HG03108 (cell line): ENCODE results near the gene PAQR3.
"Not testable (repeated sequence)": the region's sequence is repeated elsewhere in the genome, so short reads cannot be mapped to it uniquely, and the experiment has no call there.

Experiments used
- ATAC-seq: cut with Tn5 transposase; IDR thresholded peaks from one replicate; pipeline ENCODE4 v1.9.1; 2021; ENCODE audit warnings: moderate library complexity; ENCODE audit not compliant: unreplicated experiment

Gene PAQR3

DNA sequence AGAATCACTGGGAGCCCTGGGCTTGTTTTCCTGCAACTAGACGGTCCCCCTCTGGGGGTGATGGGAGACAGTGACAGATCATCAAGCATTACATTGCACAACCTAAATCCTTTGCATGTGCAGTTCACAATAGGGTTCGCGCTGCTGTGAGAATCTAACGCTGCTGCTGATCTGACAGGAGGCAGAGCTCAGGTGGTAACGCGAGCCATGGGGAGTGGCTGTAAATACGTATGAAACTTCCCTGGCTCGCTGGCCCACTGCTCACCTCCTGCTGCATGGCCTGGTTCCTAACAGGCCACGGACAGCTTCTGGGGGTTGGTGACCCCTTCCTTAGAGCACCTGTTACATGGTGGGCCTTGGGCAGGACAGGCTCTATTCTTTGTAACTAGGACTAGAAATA lies 10.4 kb downstream of the PAQR3 start:
- no peak for ATAC-seq

DNA sequence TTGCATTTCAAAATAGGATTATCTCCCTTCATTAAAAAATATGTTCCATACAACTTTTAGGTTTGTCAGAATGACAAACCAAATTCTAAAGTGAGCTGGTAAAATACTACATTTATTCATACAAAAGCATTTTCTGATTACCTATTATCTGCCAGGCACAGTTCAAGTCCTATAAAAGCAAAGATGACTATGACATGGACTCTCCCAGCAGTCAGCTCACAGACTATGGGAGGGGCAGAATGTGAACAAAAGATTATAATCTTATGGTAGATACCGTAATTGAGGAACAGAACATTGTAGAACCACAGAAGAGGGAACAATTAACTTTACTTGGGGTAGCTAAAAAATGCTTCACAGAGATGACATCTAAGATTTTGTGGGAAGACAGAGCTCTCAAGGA lies 12.4 kb downstream of the PAQR3 start:
- ATAC-seq = no peak

DNA sequence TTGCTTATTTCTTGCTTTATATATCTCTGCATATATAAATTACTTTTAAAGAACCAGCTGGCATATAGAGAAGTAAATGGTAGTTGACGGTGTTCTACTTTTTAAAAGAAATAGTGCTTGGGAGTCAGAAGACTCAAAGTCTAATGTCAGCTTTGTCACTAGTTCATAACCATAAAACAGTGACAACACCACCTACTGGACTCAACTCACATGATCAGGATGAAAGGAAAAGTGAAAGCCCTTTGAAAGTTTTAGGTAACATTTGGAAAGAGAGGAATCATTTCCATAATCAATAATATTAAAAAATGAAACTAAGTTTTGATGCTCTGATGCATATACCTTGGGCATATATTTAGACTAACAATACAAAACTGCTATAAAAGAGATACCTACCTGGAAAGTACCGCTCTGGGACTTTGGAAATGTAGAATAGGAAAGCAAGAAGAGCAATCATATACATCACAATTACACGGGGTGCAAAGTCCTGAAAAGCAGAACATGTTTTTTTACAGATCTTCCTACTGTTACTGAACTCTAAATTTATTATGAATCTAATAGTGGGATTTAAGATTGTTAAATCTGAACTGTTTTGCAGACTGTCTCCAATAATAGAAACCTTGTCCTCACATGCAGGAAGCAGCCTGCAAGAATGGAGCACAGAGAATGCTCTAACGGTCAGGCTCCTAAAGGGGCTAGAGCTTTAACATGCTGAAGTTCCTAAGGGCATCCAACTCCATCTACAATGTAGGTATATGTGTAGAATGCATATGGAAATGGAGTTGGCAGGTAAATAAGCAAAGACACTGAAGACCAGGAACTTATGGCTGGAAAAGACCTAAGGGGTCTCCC lies 15.6 kb downstream of the PAQR3 start:
- ATAC-seq = no peak

DNA sequence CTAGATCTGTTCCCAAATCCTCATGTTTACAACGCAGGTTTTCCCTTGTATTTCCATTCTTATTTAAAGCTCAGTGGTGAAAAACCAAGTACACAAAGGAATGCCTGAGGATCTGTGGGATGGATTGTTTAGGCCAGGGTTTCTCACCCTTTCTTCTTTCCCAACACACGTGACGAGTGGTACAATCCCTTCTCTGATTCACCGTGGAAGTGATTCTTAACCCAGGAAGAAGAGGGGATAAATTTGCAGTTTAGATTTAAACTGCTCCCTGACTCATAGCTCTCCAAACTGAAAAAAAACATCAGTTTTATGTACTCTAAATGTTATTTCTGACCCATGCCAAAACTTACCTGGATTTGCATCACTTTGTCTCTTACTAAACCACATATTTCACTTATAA lies 17.0 kb downstream of the PAQR3 start:
- no peak for ATAC-seq

DNA sequence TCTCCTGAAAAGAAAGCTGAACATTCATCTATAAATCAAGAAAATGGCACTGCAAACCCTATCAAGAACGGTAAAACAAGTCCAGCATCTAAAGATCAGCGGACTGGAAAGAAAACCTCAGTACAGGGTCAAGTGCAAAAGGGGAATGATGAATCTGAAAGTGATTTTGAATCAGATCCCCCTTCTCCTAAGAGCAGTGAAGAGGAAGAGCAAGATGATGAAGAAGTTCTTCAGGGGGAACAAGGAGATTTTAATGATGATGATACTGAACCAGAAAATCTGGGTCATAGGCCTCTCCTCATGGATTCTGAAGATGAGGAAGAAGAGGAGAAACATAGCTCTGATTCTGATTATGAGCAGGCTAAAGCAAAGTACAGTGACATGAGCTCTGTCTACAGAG lies 28.6 kb downstream of the PAQR3 start:
- no peak for ATAC-seq

DNA sequence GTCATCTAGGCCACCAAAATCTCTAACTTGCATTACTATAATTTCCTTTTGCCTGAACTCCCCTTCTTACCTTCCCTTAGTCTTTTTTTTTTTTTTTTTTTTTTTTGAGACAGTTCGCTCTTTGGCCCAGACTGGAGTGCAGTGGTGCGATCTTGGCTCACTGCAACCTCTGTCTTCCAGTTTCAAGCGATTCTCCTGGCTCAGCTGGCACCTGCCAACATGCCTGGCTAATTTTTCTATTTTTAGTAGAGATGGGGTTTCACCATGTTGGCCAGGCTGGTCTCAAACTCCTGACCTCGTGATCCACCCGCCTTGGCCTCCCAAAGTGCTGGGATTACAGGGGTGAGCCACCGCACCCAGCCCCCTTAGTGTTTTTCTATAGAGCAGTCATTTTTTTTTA lies 30.3 kb downstream of the PAQR3 start:
- not testable (repeated sequence) for ATAC-seq

DNA sequence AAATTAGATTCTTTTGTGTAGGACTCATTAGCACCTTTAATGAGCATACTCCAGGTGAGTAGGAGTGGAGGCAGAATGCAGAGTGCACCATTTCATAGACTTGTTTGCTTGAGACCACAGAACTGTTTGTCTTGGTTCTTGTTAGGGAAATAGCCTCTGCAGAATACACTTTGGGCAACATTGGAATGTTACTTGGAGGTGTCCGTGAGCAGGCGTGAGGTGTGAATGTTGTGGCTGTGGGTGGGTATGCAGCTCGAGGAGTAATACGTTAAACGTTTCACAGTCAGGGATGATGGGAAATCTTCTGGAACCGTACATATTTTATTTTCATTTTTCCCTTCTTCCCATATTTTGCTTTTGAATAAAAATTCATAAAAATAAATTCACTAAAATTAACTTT lies 31.6 kb downstream of the PAQR3 start:
- no peak for ATAC-seq

DNA sequence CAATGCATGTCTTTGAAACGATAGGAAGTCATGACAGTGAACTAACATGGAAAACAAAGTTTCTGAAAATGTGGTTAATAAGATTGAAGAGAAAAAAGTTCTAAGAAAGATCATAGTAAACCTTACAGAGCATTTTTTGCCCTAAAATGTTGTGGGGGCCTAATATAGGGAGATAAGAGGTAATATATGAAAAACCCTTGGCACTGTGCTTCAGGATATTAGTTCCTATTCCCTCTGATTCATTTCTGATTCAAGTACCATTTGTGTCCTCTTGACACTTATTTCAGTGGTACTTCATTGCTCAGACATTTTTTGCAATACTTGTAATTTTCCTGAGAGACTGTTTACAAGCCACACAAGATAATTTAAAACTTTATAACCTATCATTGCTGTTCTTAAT lies 35.1 kb downstream of the PAQR3 start:
- ATAC-seq = no peak

DNA sequence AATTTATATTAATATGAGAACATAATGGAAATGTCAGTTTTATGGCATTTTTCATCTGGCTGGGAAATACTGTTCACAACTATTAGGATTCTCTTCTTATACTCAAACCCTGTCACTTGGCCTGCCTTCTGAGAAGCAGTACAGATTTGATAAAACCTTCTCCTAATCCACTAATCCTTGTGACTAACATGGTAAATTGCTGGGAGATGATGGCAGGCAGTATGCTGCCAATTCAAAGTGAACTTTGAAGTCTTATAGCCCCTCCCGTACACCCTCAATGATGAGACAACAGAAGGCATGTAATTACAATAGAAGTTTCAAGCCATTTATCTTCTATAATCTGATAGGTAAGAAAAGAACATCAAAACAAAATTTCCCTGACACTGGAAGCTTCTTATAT lies 36.9 kb downstream of the PAQR3 start:
- no peak for ATAC-seq

DNA sequence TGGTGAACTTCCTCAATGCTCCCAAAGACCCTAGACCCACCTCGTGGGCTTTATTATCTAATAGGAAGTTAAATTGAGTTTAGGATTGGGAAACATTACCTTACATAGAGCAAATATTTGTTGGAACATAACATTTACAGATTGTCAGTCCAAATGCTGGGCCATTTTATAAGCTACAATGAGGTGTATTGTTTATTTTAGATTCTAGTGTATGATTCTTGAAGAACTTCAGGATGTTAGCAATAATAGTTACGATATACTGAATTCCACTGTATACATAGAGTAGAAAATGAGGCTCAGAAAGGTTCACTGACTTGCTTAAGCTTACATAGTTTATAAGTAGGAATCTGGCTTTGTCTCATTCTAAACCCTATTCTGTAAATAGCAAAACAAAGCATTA lies 37.4 kb downstream of the PAQR3 start:
- ATAC-seq = no peak

DNA sequence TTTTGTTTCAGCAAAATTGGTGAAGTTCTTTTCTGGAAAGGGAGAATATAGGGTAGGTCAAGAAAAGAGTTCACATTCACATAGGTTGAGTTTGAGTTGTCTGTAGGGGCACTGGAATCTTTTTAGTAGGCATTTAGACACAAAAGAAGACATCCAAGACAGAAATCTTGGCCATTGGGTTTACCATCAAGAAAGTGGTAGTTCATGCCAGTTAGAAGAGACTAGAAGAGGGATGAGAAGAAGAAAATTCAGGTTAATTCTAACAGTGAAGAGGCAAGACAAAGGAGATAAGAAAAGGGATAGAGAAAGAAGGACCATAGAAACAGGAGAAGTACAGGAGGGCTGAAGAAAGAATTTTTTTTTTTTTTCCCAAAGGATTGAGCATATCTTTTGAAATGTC lies 39.9 kb downstream of the PAQR3 start:
- ATAC-seq = no peak

DNA sequence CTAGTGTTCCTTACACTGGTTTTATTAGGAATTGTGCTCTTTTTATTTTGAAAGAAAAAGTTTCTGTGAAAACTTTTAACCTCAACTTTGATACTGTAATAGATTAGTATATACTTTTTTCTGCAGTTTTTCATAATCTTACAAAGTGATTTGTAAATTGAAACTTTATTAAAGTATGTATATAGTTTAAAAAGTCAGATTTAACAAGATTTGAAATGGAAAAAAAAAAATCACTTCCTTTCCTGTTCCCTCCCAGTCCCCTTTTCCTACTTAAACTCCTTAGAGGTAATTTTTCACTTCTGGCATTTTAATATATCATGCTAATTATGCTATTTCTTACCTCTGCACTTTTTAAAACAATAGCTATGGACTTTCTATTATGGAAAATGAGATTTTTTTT lies 49.3 kb downstream of the PAQR3 start:
- ATAC-seq = no peak

DNA sequence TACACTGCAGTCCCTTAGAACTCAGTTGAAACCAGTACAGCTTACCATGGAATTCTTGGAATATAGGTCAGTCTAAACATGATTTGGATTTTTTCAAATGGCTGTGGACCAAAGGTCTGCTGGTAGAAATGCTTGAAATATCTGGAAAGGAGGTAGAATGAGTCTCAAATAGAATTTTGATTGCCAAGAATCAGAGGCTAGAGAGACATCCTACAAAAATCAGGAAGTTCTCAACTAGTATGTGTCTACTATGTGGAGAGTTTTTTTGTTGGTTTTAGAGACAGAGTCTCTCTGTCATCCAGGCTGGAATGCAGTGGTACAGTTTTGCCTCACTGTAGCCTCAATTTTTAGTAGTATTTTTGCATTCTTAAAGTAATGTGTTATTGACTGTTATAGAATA lies 53.6 kb downstream of the PAQR3 start:
- no peak for ATAC-seq

DNA sequence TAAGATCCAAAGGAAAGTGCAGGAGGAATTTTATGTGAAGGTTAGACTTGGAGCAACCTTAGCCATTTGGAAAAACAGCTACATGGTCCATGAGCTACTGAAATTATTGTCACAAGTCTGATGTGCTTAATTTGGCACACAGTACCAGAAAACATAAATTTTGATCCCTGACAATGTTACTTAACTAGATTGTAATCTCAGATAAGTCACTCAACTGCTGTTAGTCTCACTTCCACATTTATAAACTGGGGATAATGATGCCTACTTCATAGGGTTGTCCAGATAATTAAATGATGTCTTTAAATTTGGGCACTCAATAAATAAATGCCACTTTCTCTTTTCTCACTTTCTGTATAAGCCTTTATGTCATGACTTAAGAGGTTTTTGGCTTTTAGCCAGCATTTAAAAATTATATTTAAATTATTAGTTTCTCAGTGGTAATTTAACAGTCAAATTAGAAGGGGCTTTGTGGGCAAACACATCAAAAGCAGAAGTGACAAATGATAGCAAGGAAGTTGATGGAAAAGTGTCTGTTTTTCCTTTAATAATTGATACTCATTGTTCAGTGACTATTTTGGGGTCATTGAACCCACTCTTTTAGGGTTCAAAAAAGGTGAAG lies 58.3 kb downstream of the PAQR3 start:
- no peak for ATAC-seq

DNA sequence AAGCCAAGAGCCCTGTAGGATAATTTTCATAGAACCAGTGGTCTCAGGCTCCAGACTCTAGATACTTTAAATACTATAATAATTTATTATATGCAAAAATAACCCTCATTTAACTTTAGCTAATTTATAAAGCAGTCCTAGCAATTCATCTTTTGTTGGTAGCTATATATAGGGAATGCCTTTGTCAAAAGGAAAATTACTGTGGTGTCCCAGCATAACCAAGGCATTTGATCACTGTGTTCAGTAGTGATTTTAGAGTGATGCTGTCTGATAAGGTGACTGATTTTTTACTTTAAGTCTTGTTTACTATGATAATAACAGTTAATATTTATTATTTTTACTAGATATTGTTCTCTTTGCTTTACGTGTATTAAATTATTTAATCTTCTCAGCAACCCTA lies 61.2 kb downstream of the PAQR3 start:
- ATAC-seq = no peak

DNA sequence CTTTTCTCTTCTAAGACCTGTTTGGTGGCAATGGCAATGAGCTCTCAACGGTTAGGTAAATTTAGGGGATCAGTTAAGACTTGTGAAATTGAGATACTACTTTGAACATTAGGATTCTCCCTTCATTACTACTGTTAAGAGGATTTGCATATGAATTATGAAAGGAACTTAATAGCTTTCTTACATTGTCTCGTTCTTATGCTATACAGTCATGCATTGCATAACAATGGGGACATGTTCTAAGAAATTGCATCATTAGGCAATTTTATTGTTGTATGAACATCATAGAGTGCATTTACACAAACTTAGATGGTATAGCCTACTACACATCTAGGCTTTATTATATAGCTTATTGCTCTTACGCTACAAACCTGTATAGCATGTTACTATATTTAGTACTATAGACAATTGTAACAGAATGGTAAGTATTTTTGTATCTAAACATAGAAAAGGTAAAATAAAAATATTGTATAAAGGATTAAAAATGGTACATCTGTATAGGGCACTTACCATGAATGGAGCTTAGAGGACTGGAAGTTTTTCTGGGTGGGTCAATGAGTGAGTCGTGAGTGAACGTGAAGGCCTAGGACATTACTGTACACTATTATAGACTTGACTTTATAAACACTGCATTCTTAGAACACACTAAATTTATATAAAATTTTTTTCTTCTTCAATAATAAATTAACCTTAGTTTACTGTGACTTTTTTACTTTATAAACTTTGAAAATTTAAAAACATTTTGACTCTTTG lies 62.5 kb downstream of the PAQR3 start:
- no peak for ATAC-seq

DNA sequence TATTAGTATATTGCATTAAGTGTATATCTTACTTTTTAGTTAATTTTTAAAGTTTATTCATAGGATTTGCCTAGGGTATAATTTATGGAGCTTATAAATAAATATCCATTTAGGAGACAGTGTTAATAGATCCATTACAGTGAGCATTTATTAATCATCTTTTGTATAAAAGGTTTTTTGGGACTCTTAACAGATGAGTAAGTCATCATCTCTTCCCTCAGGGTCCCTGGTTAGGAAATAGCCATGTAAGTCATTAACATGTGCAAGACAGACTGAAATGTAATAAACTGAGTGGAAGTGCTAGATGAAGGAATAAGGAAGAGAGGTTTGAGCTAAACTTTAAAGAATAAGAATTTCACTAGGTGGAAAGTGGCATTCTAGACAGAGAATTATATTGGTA lies 69.2 kb downstream of the PAQR3 start:
- no peak for ATAC-seq

DNA sequence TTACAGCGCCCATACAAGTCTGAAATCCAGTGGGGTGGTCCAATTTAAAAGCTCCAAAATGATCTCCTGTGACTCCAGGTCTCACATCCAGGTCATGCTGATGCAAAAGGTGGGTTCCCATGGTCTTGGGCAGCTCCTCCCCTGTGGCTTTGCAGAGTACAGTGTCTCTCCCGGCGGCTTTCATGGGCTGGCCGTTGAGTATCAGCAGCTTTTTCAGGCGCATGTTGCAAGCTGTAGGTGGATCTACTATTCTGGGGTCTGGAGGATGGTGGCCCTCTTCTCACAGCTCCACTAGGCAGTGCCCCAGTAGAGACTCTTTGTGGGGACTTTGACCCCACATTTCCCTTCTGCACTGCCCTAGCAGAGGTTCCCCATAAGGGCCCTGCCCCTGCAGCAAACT lies 70.5 kb downstream of the PAQR3 start:
- not testable (repeated sequence) for ATAC-seq

DNA sequence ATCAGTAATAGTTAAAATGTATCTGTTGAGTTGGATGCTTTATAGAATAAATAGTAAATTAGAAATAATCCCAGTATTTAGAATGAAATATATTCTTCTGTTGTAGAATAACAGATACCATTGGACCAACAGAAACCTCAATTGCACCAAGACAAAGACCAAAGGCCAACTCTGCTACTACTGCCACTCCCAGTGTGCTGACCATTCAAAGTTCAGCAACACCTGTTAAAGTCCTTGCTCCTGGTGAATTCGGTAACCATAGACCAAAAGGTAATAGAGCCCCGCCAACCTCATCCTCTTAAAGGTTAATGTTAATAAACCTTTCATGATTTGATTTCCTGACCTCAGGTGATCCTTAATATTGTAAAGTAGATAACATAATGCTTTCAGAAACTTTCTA lies 73.8 kb downstream of the PAQR3 start:
- ATAC-seq = no peak

DNA sequence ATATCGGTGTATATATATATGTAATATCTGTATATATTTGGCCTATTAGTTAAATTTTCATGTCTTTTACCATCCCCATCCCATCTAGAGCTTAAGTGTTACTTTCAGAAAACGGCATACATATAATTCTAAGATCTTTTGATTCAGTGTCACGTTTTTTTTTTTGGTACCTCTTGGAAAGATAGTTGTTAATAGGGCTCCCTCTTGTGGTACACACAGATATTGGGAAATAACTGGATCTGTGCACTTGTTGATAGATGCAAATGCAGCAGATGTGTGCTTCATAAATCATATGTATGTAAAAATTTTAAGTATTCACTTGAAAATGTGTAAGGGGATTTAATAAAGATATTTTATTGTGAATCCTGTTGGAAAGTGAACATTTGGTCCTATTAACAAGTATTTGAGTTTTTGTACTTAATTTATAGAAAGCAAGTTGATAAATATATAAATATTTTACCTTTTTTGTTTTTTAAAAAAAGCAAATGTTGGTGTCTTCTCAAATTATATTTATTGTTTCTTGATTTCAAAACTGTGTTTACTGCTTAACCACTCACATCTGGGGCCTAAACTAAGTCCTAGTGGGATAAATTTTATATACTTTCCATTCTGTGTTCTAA lies 74.7 kb downstream of the PAQR3 start:
- no peak for ATAC-seq

DNA sequence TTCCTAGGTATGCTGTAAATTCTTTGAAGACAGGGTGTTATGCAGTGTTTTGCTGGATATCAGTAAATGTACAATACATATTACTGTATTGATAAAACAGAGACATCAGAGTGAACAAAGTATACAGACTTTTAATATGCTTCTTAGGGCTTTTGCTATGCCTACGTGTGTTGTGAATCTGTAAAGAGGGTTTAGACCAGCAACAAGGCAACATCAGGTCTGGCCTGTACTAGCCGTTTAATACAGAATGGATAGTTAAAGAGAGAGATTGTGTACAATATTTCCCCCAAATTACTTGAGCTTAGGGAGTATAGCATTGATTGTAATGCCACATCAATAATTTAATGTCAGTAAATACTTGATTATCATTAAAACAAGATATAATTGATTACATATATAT lies 75.2 kb downstream of the PAQR3 start:
- ATAC-seq = no peak
